Measurements from ENCODE around the gene USP8. TPM values are rescaled to one million over a fixed set of nuclear protein-coding genes. Genes with fewer than 3 reads are reported as not detected.

The USP8 gene
- total and polyA plus RNA-seq, 2 experiments from 2014 or later = 28.4 to 36.4 TPM

DNA sequence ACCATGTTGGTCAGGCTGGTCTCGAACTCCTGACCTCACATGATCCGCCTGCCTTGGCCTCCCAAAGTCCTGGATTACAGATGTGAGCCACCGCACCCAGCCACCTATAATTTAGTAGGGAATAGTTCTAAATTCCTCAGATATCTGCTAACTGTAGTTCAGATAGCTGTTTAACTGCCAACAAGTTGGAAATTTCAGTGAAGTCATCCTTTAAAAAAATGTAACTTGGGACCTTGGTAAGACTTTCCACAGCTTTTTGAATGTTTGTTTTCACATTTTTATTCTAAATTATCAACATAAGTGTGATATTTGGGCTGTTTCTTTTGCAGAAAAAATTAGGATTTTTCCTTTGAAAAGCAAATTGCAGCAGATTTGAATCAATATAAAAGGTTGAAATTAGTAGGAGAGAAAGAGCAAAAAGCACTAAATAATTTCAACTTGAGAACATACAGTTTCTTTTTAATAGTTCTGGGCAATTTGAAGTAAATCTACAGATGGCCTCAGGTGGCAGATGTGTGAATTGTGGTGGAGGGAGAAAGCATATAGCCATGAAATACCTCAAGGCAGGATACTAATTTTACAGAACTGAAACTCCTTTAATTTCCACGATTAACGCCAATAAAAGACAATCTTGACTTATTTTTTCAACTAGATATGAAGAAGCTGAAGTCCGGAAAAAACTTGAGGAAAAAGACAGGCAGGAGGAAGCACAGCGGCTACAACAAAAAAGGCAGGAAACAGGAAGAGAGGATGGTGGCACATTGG, 34.3 kb downstream of the USP8 start:
- Histone ChIP-seq H3K9me3 (ENCODE audit: low read depth) (no peaks in the 10 kb centered on the region), H3K36me3 (peaks cover 21% of the 10 kb centered on the region), H3K4me3 (no peak overlapping the region), H3K27me3 (no peaks in the 10 kb centered on the region), H3K27ac (no peak overlapping the region), H3K4me1 (ENCODE audit: low read depth) (no peaks in the 10 kb centered on the region)
- DNase-seq (ENCODE audit: low read depth in 1 of 2, low spot score in 1 of 2) = peak in 1 of 2 donors; percentile 34
- TF ChIP-seq, protein P1, sequence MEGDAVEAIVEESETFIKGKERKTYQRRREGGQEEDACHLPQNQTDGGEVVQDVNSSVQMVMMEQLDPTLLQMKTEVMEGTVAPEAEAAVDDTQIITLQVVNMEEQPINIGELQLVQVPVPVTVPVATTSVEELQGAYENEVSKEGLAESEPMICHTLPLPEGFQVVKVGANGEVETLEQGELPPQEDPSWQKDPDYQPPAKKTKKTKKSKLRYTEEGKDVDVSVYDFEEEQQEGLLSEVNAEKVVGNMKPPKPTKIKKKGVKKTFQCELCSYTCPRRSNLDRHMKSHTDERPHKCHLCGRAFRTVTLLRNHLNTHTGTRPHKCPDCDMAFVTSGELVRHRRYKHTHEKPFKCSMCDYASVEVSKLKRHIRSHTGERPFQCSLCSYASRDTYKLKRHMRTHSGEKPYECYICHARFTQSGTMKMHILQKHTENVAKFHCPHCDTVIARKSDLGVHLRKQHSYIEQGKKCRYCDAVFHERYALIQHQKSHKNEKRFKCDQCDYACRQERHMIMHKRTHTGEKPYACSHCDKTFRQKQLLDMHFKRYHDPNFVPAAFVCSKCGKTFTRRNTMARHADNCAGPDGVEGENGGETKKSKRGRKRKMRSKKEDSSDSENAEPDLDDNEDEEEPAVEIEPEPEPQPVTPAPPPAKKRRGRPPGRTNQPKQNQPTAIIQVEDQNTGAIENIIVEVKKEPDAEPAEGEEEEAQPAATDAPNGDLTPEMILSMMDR (IDR thresholded peaks at IDR 0.05; ENCODE audit: low read depth, low read length) = no peak

DNA sequence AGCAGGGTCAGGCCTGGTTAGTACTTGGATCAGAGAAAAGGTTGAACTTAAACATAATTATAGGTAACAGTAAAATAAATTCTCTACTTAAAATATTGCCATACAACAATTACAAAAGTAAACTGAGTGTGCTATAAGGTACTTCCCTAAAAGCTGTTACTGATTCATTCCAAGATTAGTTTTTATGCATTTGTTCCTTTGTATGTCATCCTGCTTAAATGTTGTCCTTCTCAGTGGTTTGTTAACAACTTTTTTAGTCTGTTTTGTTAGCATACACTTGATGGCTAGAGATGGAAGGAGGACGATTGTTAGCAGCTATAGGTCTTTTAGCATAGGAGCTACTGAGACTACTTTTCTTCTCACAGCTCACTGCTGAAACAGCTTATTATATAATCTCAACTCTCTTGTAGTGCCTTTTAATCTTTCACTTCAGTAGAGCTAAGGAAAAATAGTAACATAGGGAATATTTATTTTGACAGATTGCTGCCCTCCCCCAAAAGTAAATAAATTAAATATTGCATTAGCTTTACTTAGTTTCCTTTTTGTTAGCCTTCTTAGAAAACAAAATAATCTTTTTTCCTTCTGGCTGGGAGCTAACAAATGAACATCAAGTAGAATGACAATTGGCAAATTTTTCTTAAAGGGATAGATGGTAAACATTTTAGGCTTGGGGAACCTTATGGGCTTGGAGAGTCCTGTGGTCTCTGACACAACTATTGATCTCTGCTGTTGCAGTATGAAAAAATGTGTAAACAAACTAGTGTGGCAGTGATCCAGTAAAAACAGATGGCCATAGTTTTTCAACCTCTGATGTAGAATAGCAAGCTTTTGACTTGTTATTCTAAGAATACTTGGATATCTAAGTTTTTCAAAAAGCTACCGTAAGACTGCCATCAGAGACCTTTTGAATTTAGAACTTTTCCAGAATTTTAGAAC, 39.5 kb downstream of the USP8 start:
- Histone ChIP-seq H3K27me3 (no peaks in the 10 kb centered on the region), H3K36me3 (peaks cover 23% of the 10 kb centered on the region), H3K9me3 (ENCODE audit: low read depth) (no peaks in the 10 kb centered on the region), H3K4me1 (ENCODE audit: low read depth) (no peaks in the 10 kb centered on the region), H3K27ac (no peak overlapping the region), H3K4me3 (no peak overlapping the region)
- DNase-seq (ENCODE audit: low read depth in 1 of 2, low spot score in 1 of 2) = peak in 1 of 2 donors; percentile 20
- TF ChIP-seq, protein P1 (IDR thresholded peaks at IDR 0.05; ENCODE audit: low read depth, low read length) = no peak

DNA sequence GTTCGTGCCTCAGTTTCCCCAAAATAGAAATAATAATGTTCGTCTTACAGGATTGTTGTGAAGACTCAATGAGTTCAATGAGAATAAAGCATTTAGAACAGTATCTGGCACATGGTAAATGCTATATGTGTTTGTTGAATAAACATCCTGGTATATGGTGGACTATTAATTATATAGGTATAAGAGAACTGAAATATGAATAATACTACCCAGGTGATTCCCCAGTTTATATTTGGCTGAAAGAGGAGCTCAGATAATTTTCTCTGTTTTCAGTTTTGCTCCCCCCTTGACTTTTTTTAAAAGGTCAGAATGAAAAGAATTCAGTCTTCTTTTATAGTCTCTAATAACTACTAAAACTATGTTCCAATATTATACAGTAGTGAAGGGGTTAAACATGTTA, 46.9 kb downstream of the USP8 start:
- Histone ChIP-seq H3K36me3 (peaks cover 16% of the 10 kb centered on the region), H3K4me1 (ENCODE audit: low read depth) (no peaks in the 10 kb centered on the region), H3K9me3 (ENCODE audit: low read depth) (no peaks in the 10 kb centered on the region), H3K27ac (no peak overlapping the region), H3K27me3 (no peaks in the 10 kb centered on the region), H3K4me3 (no peak overlapping the region)
- DNase-seq (ENCODE audit: low read depth in 1 of 2, low spot score in 1 of 2) = no peak
- TF ChIP-seq, protein P1 (IDR thresholded peaks at IDR 0.05; ENCODE audit: low read depth, low read length) = no peak

DNA sequence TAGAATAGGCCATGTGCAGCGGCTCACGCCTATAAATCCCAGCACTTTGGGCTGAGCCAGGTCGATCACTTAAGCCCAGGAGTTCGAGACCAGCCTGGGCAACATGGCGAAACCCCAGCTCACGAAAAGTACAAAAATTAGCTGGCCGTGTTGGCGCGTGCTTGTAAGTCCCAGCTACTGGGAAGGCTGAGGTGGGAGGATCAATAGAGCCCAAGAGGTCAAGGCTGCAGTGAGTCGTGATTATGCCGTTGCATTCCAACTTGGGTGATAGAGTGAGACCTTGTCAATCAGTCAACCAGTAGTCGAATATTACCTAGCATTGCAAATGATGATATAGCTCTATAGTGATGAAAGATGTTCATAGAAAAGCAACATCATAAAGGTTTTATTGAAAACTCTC, 51.9 kb downstream of the USP8 start:
- H3K4me1 ChIP-seq (ENCODE audit: low read depth) = no peaks in the 10 kb centered on the region
- no peaks in the 10 kb centered on the region for H3K27me3 ChIP-seq
- TF ChIP-seq, protein P1 (IDR thresholded peaks at IDR 0.05; ENCODE audit: low read depth, low read length) = no peak
- DNase-seq (ENCODE audit: low read depth in 1 of 2, low spot score in 1 of 2) = no peak
- peaks cover 37% of the 10 kb centered on the region for H3K36me3 ChIP-seq
- no peaks in the 10 kb centered on the region for H3K9me3 ChIP-seq (ENCODE audit: low read depth)
- no peak overlapping the region for H3K27ac ChIP-seq
- no peak overlapping the region for H3K4me3 ChIP-seq

DNA sequence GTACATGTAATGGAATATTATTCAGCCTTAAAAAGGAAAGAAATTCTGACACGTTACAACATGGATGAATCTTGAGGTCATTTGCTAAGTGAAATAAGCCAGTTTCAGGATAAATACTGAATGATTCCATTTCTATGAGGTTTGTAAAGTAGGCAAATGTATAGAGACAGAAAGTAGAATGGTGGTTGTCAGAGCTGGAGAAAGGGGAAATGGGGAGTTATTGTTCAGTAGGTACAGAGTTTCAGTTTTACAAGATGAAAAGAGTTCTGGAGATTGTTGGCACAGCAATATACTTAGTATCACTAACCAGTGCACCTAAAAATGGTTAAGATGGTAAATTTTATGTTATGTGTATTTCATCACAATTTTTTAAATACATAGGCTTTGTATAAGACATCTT, 60.6 kb downstream of the USP8 start:
- TF ChIP-seq, protein P1 (IDR thresholded peaks at IDR 0.05; ENCODE audit: low read depth, low read length) = no peak
- peaks cover 48% of the 10 kb centered on the region for H3K36me3 ChIP-seq
- DNase-seq (ENCODE audit: low read depth in 1 of 2, low spot score in 1 of 2) = no peak
- H3K27me3 ChIP-seq = no peaks in the 10 kb centered on the region
- no peak overlapping the region for H3K4me3 ChIP-seq
- no peaks in the 10 kb centered on the region for H3K4me1 ChIP-seq (ENCODE audit: low read depth)
- H3K9me3 ChIP-seq (ENCODE audit: low read depth) = no peaks in the 10 kb centered on the region
- H3K27ac ChIP-seq = no peak overlapping the region

Measured in cardiac muscle cell (in vitro differentiated cells and primary cell).